Stimulated activated CD8-positive, alpha-beta memory T cell treated with anti-CD3 and anti-CD28 coated beads, Interleukin-7, amount 100 ng/mL, for 1 hour (primary cell): ENCODE measurements around the gene AKT1S1.
A peak's percentile ranks its signal among the peaks of the same experiment; 100 is the strongest.
"Not testable (repeated sequence)": the region's sequence is repeated elsewhere in the genome, so short reads cannot be mapped to it uniquely, and the experiment has no call there.

Source experiments
- DNase-seq, 2 donors: peaks; one replicate each; pipeline ENCODE4 v3.0.0-alpha.2; 2020; ENCODE audit warnings: low read depth in 2 of 2

Gene AKT1S1

DNA sequence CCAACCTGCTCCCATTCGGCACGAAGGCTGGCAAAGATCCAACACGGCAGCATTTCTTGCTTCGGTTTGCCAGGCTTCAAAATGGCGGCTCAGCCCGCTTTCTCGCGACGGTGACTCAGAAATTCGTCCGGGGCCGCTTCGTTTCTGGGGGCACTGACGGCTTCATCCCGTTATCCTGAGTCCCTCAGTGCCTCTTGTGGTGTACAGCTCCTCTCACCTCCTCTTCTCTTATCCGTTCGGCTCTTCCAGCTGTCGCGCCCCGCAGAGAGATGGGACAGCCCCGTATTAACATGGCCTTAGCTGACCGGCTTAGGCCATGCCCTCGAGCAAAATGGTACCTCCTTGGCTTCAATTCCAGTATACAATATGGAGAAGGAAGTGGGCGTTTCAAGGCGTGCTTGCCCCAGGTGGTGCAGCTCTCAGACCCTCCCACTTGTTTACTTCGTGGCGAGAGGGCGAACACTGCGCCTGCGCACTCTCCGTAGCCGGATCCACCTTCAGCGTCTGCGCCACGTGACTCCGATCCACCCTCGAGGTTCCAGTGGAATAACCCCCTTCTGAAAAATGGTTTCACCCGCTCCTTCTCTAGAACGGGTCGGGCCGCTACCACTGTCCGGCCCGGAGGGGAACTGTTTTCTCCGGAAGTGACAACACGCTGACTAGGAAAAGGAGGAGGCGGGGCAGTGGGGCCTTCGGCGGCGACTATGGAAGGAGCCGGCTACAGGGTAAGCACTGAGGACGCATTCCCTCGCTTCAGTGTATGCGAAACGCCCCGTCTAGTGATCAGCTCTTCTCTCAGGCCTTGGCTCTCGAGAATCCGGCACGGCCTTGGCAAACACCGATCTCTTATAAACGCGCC is at the start of gene AKT1S1, which contains the start of gene TBC1D17:
AKT1S1 (minus strand) TSS at position 336 of the 859 bp plus-strand sequence. CDS start 4,060 bp downstream, outside the sequence.
TBC1D17 (plus strand) TSS at position 683 of the 859 bp plus-strand sequence; CDS start at position 705, 22 bp downstream.
- DNase-seq: peak; percentile 94 to 96

DNA sequence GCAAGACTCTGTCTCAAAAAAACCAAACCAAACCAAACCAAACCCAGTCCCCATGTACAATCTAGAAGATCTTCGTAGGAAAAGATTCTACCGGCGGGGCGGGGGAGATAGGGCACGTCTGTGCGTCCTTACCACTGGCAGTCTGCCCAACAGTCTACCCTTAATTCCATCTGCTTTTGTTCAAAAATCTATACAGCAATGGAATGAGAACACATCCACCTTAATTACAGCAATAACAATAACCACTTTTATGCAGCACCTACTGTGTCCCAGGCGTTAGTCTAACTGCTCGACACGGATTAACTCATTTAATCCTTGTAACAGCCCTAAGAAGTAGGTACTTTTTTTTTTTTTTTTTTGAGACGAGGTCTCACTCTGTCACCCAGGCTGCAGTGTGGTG is 49.4 kb upstream of the AKT1S1 start:
- no peak for DNase-seq

DNA sequence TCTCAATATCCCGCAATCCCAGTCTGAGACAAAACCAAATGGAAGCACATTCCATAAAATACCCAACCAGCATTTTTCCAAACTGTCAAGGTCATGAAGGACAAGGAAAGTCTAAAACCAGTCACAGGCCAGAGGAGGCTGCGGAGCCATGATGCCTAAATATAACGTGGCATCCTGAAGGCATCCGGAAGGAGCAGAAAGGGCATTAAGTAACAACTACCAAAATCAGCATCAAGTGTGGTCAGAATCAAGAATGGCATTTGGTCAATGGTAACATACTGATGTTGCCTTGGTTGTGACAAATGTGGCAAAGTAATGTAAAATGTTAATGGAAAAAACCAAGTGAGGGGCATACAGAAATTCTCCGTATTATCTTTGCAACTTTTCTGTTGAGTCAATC is 48.3 kb upstream of the AKT1S1 start:
- no peak for DNase-seq

DNA sequence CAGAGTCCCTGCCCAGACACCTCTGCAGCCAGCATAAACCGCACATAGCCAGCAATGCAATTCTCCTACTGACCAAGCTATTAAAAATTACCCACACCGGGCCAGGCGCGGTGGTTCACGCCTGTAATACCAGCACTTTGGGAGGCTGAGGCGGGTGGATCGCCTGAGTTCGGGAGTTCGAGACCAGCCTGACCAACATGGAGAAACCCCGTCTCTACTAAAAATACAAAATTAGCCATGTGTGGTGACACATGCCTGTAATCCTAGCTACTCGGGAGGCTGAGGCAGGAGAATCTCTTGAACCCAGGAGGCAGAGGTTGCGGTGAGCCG is 47.7 kb upstream of the AKT1S1 start:
- DNase-seq: not testable (repeated sequence)

DNA sequence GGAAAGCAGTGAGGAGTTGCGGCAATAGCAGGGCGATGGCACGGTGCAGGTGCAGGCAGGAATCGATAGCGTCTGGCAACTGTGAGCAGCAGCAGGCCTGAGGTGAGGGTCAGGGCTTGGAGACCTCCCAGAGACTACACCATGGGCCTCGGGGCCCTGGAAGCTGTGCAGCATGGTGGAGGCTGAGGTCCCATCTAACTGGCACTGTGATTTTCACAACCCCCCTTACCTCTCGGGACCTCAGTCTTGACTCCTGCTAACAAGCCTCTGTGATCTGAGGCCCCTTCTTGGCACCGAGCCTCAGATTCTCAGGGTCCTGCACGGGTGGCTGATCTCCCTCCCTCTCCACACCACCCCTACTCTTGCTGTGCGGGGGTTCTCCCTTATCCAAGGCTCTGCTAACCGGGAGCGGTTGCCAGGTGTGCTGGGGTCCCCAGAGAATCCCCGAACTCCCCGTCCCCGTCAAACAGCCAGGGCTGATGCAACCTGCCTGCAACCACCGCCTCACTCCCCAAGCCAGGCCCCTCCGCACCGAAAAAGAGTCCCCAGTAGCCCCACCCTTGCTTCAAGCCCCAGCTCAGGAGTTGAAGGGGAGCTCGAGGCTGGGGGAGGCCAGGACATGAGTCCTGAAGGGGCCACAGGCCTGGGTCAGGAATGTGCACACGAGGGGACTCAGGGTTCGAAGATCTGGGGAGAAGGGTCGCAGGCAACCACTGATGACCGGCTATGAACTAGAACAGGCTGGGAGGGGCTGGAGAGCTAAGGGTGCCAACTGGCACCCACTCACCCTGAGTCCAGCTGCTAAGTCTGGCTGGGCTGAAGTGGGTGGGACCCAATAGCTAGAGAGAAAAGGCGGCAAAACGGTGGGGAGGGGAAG is 47.1 kb upstream of the AKT1S1 start:
- no peak for DNase-seq

DNA sequence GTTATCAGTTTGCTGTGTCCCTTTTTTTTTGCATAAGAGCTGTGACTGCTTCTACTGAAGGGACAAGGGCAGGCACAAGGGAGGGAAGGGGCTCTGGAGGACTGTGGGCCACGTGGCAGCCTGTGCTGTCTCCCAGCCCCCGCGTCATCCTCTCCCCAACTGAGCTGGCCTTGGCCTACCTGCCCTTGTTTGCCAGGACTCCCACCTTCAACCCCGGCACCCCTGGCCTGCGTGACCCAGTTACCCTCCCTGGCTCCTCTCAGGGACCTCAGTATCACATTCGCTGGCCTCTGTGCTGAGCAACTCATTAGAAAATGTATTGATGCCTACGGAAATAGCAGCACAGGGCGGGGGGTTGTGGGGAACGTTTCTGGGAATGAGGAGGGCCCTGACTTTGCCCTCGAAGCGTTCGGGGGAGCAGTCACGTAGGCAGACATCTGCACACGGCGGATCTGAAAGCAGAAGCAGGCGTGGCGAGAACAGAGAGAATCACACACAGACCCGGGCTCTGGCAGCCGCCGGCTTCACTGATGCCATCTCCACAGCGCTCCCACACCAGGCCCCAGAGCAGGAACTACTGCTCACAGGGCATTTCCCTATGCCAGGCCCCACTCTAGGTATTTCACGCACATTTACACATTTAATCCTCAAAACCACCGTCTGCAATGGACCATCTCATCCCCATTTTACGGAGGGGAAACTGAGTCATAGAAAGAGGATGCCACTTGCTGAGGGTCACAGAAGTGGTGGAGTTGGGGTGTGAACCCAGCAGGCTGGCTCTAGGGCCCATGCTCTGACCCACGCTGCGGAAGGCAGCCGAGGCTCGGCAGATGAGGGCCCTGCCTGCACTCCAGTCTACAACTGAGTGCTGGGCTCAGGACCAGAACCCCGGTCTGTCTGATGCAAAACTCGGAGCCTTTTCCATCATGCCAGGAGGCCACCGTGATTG is 46.2 kb upstream of the AKT1S1 start:
- no peak for DNase-seq

DNA sequence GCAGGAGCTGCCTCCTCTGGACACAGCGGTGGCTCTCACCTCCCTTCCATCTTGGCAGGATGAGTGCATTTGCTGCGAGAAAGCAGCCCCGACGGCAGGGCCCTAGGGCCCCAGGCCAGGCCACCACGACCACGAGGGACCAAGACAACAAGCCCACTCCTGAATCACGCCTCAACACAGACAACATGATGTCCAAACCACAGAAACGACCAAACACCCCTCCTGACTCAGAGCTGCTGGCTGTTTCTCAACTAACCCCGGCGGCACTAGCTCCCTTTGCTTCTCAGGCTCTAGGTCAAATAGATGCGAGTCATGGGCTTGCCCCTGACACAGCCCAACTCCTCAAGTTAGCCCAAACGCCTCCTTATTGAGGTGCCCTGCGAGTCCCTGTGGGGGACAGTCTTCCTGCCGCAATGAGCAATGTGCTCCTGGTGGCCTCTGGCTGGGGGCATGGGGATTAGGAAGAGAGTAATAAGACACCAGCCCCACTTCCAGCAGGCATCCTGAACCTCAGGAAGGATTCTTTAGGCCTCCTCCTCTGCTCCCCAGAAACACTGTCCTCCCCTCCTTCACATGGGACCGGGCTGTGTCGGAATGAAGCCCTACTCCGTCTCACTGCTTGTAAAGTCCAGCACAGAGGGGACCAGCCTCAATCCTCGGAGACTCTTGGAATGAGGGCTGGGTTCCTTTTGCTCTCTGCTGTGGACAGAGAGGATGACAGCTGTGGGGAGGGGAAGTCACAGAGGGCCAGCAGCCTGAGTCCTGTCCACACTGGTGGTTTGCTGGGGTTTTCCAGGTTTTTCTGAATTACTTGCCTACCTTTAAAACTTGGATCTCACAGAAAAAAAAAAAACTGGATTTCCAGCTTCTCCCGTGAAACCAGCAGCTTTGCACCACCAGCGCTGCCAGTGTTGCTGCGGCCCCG is 45.0 kb upstream of the AKT1S1 start:
- DNase-seq: no peak

DNA sequence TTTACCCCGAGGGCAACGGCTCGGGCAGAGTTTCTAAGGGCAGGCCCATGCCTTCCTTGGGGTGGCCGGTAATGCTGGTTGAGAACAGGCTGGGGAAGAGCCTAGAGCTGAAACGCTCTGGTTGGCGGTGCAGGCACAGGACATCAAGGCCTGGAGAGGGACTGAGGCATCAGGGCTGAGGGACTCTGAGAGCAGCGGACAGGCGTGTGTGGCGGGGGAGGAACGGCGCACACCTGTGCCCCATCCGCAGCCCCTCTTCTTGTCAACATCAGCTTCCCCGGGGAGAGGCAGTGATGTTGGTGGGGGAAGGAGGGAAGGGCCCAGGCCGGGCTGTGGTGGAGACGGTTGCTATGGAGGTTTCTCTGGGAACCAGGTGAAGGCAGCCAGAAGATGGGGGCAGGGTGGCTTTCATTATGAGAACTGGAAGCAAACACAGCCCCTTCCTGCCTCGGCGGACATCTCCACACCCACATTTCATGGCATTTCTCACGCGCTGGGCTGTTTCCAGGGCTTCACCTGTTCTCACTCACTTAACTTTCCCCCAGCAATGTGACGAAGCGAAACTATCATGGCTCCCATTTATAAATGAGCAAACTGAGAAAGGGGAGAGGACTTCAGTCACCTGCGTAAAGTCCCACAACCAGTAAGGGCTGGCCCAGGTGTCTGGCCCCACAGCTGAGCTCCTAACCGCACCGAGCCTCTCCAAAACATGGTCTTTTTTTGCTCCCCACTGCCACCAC is 43.6 kb upstream of the AKT1S1 start:
- DNase-seq: no peak

DNA sequence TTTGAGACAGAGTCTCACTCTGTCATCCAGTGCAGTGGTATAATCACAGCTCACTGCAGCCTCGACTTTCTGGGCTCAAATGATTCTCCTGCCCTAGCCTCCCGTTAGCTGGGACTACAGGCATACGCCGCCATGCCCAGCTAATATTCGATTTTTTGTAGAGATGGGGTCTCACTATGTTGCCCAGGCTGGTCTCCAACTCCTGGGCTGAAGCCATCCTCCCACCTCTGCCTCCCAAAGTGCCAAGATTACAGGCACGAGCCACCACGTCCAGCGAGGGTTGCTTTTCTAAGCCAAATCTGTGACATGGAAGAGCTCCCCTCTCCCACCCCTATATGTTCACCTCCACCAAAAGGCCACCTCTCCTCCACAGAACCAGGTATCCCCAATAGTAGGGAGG is 40.9 kb upstream of the AKT1S1 start:
- DNase-seq: no peak

DNA sequence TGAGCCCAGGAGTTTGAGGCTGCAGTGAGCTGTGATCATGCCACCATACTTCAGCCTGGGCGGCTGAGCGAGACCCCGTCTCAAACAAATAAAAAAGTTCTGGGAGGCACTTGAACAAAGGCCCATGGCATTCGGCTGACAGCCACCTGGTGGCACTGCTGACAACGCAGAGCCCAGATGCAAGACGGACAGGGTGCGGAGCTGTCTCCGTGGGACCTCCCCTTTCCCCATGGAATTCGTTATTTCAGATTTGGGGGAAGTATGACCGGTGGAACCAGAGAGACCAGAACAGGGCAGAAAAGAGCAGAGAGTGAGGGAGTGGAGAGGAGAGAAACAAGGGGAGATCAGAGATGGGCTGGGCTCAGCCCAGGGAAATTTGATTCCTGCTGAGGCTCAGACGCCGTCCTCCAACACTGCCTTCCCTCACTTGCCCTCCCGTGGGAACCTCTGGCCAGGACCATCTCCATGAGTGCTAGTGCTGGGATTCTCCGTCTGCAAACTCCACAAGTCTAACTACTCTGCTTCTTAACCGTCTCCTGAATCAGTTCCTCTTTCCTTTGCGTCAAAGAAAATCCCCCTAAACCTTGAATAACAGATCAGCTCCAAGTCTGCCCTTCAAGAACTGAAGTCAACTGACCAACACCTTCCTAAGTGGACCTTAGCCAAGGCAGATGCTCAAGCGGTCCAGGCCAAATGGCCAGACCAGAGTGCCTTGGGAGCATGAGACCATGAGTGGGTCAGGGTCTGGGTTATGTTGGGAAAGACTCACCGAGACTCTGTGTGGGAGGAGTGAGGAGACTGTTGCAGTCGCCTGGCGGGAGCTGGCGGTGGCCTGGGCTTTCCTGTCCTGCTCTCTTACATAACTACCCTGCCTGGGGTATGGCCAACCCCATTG is 39.9 kb upstream of the AKT1S1 start:
- no peak for DNase-seq

DNA sequence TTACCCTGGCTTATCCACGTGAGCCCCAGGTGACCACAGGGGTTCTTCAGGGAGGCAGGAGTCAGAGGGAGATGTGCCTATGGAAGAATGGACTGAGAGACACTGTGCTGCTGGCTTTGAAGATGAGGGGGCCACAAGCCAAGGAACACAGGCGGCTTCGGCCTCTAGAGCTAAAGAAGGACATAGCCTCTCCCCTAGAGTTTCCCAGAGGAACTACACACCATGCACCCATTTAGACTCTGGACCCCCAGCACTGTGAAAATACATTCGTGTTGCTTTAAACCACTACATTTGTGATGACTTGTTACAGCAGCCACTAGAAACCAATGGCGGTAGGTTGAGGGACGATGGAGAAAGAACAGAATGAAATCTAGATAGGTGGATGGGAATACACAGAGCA is 38.1 kb upstream of the AKT1S1 start:
- DNase-seq: no peak

DNA sequence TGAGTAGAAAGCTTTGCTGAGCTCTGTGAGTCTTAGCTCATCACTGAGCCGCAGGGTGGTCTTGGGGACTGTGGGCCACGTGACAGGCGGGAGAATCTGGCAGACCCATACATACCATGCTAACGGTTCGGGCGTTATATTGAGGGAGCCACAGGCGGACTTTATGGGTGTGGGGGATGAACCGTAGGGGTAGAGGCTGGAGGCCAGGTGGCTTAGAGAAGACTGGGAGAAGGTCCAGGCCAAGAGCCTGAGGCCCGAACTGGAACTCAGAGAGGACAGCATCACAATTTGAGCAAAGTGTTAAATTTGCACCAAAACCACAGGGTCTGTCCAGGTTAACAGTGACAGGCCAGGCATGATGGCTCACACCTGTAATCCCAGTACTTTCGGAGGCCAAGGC is 36.6 kb upstream of the AKT1S1 start:
- no peak for DNase-seq

DNA sequence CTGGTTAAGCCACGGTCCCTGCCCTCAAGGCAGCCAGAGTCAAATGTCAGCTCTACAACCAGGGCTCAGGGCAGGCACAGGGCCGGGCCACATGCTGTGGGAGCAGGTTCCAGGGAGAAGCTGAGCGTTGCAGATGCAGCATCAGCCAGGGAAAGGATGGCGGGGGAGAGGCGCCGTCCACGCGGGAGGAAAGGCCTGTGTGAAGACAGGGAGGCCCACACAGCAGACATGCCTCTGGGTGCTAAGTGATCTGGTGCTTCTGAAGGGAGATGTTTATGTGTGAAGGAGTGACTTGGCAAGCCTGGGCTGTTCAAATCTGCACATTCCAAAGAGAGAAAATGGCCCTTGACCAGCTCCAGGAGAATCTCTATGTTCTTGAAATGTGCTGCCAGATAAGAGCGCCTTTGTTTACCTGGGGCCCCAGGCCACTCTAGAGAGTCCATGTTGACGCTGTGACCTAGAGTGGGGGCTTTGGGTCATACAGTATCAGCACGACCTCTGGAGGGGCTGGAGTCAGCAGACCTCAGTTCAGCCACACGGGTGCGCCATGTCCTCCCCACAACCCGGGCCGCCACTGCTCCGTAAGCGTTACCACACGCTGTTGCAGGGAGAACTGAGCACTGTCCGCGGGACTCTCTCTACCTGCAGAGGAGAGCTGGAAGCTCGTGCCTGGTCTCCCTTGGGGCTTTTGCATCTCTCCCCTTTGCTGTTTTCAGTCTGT is 36.0 kb upstream of the AKT1S1 start:
- DNase-seq: no peak

DNA sequence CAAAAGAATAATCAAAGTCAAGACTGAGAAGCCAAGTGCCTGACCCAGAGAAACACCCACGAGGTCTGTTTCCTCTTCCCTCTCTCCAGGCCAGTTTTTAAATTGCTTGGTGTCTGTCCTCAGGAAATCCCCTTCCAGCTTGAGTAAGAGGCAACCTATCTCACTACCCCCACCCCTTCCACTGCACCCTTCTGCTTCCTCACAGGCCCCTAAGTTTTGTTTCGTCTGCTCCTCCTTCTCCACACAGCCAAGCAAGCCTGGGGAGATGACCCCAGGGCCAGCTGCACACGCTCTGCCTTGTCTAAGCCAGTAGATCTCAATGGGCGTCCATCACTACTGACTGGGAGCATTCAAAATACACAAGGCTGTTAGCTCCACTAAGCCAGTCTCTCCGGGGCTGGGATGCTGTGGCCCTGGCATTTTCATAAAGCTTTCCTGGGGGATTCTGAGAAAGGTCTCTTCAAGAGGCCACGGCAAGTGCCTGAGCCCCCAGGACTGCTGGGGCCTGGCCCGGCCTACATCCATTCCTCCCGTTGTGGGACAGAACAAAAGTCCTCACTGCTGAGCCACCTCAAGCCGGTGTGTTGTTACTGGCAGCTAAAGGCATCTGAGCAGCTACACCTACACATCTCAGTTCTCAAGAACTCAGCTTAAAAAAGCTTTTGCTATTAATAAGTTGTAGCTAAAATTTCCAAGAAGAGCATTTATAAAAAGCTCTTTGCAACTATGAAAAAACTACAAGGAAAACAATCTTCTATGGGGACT is 34.4 kb upstream of the AKT1S1 start:
- no peak for DNase-seq

DNA sequence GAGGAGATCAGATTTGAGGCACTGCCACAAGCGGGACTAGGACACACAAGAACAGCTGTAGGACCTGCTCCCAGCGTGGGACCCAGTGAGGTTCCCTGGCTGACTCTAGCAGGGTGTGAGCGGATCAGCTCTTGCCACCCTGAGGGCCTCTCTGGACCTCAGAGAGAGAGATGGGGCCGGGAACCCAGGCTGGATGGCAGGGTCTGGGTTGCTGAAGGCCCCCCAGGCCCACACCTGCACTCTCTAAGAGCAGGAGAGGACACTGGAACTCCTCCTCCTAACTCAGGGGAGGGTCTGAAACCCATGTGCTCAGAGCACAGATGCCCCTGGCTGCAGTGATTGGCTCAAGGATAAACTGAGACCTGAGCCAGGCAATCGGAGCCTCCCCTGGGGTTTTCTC is 33.0 kb upstream of the AKT1S1 start:
- no peak for DNase-seq

DNA sequence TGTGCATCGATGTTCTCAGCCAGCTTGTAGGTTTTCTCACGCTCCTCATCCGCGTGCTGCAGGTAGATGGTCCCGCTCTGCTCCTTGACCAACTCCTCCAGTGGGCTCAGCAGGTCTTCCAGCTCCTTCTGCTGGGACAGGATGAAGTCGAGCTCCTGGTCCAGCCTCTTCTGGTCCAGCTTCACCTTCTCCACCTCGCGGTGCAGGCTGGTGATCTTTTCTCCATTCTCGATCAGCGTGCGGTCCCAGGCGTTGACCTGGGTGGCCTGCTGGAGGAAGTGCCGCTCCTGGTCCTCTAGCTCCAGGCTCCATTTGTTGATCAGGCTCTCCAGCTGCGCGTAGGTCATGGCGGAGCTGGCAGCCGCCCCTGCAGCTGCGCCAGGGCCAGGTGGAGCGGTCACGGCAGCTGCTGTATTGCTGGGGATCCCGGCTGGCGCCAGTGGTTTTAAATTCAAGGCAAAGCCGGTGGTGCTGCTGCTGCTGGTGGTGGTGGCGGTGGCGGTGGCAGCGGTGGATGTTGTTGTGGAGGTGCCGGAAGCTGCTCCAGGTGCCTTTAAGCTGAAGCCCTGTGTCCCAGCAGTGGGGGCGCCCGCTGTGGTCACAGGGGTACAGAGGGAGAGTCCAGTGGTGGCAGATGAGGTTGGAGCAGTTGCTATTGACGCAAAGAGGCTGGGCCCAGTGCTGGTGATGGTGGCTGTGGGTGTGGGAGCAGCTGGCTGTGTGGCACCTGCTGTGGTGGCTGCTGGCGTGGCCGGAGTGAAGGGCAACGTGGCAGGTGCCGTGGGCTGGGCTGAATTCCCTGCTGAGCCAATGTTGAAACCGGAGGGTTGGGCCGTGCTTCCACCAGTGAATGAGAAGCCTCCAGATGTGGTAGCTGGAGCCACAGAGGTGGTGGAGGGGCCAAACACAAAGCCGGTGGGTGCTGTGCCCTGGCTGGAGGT is 31.6 kb upstream of the AKT1S1 start:
- no peak for DNase-seq
